Ramos (cell line): ENCODE measurements around the gene NRGN.

Experiments used
- in situ Hi-C: fragments of 300-500 bp; cut with MboI; formaldehyde crosslinking; loops from one replicate; pipeline ENCODE4 v1.14.3; 2022; ENCODE audit warnings: low sequenced_read_pairs; ENCODE audit not compliant: unreplicated experiment

Gene NRGN

DNA sequence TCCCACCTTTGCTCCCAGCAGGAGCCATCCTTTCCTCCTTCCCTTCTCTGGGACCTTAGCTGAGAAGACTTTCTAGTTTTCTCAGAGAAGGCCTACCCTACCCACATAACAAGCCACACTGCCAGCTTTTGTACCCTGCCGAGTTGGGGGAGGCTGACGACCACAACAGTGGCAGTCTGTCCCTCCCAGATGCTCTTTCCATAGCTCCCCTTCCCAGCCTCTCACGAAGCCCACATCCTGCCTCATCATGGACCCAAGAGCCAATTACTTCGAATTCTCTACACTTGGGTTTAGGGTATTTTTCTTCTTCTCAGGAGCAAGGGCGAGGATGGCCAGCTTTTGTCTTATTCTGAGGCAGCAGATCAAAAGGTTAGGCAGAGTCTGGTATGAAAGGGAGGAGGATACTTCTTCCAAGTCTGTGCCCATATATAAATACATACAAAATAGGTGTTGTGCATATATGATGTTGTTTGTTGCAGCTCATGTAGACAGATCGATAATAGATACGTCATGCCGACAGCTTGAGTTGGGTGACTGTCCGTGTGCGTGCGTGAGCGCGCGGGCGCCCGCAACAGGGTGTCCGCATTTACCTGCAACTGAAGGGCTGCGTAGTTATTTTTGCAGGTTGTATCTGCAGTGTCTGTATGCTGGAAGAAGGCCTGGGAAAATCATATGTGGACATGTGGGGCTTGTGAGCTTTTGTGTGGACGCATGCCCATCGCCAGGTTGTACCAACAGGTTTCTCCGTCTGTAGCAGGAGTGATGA lies 846 bp upstream of the NRGN start:
- in situ Hi-C loops: no loop called here

DNA sequence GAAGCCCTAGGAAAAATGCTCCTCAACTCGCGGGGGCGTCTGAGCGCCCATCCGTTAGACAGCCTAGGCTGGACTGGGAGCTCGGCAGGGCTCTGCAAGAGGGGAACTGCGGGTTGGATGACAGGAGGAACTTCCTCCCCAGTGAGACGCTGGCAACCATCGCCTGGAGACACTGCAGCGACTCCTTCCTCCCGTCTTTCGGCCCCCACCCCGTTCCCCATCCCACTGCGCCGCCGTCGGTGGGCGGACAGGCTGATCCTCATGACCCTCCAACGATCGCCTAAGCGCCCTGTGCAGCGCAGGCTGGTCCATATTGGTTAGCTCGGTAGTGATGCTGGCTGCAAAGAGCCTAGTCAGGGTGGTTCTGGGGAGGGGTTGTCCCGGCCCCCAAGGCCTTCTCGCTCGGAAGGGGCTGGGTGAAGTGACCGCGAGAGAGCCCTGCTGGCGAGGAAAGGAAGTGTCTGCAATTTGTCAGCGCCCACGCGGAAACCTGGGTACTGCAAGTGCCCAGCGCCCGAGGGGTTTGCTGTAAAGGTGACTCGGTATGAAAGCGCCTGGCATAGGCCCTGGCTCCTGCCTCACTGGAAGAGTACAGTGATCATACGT lies 638 bp downstream of the NRGN start:
- in situ Hi-C loops: no loop called here

DNA sequence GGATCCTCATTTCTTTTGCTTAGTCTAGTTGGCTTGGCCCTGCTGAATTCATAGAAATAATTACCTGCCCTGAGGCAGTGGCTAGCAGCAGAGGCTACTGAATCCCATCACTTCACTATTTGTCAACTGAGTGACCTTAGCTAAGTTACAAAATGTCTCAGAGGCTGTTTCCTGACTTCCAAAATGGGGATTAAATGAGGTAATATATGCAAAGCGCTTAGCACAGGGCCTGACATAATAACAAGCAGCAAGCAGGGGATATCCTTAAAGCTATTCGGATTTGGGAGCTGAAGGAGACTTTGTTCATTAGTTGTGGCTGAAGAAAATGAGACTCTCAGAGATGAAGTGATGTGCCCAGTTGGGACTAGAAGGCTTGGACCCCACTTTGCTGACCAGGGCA lies 2.8 kb downstream of the NRGN start:
- in situ Hi-C loops: no loop called here

DNA sequence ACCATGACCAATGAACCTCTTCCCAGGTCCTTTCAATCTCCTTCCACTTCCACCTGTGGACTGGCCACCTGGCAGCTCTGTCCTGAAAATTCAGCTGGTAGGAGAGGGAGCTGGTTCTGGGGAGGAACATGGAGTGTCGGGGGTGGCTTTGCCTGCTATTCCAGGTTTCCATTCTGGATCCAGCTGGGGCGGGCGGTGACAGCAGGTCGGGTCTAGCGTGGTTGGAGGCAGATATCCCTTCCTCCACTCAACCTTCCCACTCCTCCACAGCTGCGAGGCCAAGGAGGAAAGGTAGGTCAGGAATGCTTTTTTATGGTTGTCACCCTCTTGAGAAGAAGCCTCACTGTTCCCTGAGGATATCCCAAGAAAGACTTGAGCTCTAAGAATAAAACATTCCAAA lies 3.3 kb downstream of the NRGN start:
- in situ Hi-C loops: no loop called here

DNA sequence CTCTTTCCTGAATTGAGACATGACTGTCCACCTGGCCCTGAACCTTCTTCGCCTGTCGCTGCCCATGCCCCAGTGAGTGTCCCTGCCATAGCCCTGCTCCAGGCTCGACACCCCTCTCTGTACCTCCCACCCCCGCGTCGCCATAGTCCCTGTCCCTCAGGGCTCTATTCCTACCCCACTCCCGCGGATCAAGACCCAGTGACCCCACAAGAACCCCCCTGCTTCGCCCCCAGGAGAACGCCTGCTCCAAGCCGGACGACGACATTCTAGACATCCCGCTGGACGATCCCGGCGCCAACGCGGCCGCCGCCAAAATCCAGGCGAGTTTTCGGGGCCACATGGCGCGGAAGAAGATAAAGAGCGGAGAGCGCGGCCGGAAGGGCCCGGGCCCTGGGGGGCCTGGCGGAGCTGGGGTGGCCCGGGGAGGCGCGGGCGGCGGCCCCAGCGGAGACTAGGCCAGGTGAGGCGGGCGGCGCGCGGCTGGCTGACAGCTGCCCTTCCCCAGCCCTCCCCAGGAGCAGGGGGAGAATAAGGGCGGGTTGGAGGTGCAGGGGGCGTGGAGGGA lies 5.6 kb downstream of the NRGN start:
- in situ Hi-C loops: no loop called here

DNA sequence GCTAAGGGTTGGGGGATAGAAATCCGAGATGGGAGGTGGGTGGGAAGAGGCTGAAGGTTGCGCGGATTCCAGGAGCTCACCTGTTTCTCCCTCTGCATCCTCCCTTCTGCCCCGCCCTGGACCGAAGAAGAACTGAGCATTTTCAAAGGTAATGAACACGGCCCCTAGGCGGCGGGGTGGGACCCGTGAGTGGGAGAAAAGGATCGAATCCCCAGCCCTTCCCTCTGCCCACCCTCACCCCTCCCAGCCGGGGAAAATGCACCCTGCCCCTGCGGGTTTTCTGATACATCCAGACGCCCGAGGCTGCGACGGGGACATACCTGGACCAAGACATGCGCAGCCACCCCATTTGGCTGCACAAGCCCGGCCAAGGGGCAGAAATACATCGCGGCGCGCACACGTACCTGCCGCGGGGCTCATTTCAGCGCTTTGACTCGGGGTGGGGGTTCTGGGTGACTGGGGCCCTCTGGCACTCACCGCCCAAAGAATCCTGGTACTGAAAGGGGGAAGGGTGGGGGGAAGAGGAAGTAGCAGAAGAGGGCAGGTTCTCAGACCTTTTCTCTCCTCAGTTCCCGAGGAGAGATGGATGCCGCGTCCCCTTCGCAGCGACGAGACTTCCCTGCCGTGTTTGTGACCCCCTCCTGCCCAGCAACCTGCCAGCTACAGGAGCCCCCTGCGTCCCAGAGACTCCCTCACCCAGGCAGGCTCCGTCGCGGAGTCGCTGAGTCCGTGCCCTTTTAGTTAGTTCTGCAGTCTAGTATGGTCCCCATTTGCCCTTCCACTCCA lies 6.3 kb downstream of the NRGN start:
- in situ Hi-C loops: no loop called here

DNA sequence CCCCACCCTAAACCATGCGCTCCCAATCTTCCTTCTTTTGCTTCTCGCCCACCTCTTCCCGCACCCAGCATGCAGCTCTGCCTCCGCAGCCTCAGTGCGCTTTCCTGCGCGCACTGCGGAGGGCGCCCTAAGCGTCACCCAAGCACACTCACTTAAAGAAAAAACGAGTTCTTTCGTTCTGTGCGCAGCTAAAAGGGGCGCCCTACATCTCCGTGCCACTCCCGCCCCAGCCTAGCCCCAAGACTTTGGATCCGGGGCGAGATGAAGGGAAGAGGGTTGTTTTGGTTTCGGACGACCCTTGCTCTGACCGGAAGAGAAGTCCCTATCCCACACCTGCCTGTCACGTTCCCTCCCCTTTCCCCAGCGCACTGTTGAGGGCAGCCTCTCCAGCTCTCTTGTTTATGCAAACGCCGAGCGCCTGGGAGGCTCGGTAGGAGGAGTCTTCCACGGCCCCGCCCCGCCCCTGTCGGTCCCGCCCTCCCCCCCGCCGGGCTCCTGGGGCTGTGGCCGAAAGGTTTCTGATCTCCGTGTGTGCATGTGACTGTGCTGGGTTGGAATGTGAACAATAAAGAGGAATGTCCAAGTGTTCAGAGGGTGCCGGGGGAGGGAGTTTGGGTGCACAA lies 7.0 kb downstream of the NRGN start:
- in situ Hi-C loops: no loop called here

DNA sequence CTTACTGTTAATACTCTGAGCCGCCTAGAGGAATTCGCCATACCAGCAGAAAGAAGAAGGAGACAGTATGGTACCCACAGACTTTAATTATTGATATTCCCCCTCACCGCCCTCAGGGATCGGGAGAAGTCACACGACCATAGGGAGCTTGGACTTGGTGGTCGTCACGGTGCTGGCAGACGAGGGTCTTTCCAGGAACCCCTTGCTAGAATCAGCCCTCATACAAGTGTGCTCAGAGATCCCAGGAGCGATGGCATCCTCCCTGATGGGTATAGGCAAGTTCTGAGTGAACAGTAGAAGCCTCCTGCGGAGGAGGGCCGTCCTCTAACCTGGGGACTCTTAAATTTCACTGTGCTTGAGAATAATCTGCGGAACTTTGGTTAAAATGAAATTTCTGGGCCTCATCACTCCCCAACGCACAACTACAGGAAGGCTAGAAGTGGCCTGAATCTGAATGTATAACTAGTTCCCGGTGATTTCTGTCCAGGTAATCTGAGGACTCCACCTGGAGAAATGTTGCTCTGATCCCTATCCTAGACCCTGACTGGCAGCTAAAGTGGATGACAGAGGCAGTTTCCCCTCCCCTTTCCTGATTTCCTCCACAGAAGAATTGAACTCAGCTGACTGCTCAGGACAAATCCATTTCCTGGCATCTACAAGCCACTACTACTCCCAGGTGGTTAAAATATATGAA lies 7.8 kb downstream of the NRGN start:
- in situ Hi-C loops: no loop called here

DNA sequence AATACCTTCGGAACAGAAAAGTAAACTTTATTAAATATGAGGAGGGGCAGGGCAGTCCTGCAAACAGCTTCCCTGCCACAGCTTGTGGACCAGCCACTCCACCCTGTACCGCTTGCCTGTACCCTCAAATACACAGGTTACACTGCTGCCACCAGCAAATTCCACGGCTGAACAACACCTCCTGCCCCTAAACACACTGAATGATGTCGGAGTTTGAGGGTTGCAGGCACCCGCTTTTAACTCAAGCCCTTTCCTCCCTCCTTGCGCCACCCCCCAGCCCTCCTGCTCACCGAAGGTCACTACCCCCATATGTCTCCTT lies 8.3 kb downstream of the NRGN start:
- in situ Hi-C loops: no loop called here

DNA sequence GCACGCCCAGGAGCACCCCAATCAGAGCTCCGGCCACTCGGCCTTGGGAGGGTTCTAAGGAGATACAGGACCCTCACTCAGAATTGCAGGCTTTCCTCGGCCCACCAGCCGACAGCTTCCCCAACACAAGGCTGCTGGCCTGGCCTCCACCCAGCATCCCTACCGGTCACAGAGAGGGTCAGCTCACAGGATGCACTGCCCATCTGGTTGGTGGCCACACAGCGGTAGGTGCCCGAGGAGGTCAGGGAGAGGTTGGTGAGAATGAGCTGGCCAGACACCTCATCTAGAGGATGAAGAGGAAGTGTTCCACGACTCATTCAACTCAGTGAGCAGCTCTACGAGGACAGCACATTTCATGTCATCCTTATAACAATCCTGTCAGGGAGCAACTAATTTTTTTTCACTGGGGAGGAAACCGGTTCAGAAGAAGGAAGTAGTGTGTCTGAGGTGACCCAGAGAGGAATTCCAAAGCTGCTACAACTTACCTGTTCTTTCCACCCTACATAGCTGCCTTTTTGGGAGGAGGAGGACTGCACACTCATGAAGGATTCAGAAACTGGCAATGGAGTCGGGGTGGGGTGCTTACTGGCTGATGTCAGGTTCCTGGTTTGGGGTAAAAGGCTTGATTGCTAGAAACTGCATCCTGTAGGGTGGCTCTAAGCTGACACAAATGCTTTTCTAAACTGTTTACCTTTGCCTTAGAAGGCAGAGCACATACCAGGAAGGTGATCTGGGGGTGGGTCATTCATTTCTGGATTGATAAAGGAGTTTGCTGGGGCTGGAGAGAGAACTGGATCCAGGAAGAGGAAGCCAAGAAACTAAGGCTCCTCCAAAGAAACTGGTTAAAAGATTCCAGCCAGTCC lies 9.0 kb downstream of the NRGN start:
- in situ Hi-C loops: no loop called here

DNA sequence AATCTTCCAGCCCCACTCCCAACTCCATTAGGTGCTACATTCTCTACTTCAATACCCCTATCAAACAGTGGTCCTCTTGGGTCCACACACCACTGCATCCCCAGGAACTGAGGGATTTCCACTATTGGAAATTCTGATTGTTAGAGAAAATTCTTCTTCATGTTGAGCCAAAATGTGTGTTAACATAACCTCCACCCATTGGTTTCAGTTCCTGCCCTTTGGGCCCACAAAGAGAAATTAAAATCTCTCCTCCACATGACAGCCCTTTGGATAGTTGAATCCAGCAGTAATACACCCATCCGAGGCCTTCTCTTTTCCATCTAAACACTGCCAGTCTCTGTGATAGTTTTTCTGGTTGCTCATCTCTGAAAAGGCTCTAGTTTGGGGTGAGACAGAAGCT lies 10.2 kb downstream of the NRGN start:
- in situ Hi-C loops: loop anchor here (10.0 kb wide), 1 partner anchor 75 kb away; the partner anchor contains the start of genes SIAE and SPA17

DNA sequence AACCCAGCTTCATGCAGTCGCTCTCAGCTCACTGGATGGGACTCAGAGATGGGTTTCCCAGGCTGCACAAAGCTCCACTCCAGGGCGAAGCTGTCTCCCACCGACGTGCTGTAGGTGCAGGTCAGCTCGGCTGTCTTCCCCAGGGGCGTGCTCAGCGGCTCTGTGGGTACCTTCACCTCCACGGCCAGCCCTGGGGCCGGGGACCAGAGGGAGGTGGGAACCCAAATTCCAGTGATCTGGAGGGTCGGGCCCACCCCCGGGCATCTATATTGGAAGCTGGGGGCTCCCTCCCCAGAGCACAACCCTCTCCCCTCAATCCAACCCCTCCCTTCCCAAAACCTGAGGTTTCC lies 11.6 kb downstream of the NRGN start:
- in situ Hi-C loops: loop anchor here (10.0 kb wide), 1 partner anchor 77 kb away; the partner anchor contains the start of genes SIAE and SPA17

DNA sequence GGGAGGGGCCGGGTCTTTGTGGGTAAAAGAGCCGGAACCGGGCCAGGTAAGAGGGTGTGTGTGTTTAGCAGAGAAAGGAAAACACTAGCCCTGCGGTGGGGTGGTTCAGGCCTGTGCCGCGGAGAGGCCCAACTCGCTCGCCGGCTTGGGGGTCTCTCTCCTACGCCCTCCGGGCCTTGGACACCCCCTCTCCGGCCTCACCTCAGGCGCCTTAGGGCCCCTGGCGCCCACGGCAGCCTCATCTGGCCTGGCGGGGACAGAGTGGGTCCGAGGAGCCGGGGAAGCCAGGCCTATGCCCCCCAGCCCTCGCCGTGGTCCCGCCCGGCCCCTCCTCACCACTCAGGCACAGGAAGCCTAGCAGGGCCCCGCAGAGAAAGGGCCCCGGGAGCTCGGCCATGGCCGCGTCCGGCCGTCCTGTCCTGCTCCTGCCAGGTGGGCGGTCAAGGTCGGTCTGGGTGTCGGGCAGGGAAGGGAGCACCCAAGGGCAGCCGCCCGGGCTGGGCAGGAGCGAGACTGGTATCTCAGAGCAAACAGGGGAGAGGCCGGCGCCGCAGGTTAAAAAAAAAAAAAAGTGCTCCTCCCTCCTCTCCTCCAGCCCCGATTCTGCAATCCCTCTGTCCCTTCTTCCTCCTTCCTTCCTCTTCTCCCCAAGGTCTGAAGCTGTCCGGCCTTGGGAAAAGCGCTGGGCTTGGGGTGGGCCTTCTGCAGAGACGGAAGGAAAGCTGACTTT lies 12.2 kb downstream of the NRGN start, which contains the start of gene VSIG2:
Gene VSIG2 (minus strand): TSS at position 515 of the 730 bp plus-strand sequence. CDS start 118 bp downstream, at position 397.
- in situ Hi-C loops: loop anchor here (10.0 kb wide), 1 partner anchor 77 kb away; the partner anchor contains the start of genes SIAE and SPA17

DNA sequence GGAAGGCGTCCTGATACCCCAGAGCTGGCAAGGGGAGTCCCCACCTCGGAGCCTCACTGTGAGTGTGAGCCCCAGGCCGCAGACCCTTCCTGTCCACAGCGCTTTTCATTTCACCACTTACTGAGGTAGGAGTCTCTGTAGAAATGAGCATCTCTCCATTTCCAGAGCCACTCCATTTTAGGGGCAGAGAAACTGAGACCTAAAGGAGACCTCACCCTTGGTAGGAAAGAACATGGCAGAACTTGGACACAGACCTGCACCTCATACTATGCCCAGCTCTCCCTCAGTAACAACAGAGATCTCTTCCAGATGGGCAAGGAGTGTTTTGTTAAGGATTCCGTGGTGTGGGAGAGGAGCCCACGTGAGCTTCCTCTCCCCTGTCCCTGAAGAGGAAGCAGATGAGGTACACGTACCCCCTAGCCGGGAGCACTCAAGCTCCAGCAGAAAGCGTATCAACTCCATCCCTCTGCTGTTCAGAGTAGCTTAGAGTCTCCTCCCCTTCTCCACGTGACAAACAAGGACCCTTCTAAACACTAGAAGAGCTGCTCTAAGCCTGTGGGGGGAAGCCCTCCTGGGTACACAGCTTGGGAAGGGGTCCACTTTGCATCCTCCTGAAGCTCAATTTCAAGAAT lies 12.8 kb downstream of the NRGN start:
- in situ Hi-C loops: loop anchor here (10.0 kb wide), 1 partner anchor 78 kb away; the partner anchor contains the start of genes SIAE and SPA17

DNA sequence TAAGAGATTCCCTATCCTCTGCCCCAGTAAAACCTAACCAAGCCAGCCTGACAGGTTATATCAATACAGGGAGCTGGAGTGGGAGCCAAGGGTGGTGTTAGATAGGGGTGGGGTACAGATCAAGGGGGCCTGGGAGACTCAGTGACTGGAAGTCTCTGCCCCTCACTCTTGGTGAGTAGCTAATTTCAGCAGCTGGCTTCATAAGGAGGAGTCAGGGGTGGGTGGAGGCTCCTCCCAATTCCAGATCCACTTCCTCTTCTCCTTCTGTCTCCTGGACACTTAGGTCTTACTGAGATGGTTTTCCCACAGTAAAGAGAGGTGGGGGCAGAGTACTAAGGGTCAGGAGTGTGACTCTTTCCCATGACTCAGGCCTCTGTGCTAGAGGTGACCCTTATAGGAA lies 13.5 kb downstream of the NRGN start:
- in situ Hi-C loops: loop anchor here (10.0 kb wide), 1 partner anchor 78 kb away; the partner anchor contains the start of genes SIAE and SPA17

DNA sequence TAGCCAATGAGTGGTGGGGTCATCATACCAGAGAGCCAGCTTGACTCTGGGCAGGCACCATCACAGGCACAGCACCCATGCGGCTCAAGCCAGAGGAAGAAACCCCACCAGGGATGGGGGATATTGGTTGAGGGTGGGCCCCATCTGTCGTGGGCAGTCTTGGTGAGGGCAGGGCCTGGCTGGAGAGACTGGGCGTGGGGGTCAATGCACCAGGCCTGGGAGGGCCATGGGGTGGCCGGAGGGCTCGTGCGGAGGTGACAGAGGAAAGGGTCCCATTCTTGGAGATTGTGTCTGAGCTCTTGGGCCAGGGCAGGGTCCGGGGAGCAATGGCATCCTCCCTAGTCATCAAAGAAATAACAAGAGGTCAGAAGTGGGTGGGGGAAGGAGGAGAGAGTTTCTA lies 13.9 kb downstream of the NRGN start:
- in situ Hi-C loops: loop anchor here (10.0 kb wide), 1 partner anchor 79 kb away; the partner anchor contains the start of genes SIAE and SPA17

DNA sequence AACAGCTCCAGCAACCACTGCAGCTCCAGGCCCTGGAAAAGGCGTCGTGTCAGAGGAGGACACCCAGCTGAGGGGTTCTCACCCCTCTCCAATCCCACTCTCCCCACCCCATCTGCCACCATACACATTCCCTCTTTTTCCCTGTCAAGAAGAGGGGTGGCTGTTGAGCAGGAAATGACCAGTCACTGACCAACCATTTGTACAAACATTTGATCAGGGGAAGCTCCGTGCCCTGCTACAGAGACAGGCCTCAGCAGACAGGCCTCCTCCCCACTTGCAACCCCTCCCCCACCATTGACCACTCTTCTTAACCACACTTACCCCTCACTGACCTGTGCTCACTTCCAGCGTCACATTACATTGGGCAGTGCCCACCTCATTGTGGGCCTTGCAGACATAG lies 14.6 kb downstream of the NRGN start:
- in situ Hi-C loops: loop anchor here (10.0 kb wide), 1 partner anchor 80 kb away; the partner anchor contains the start of genes SIAE and SPA17
